HAP-1 (cell line): Measurements from ENCODE around the gene PCSK4.

Experiments
- DNase-seq, 2 experiments: peaks; one replicate each; pipeline ENCODE4 v3.0.0-alpha.2; 2016 to 2020; ENCODE audit warnings: low spot score in 2 of 2
- H3K27me3 ChIP-seq: fragments of 250-450 bp; sonication (Bioruptor Pico); 2 replicates; pipeline ENCODE4 v1.5.1; 2020; ENCODE audit warnings: low read depth, mild to moderate bottlenecking, moderate library complexity
- H3K36me3 ChIP-seq: fragments of 250-450 bp; sonication (Bioruptor Pico); replicated peaks from 2 replicates; pipeline ENCODE4 v1.5.1; 2020; ENCODE audit warnings: mild to moderate bottlenecking
- H3K4me1 ChIP-seq: fragments of 250-450 bp; sonication (Bioruptor Pico); 2 replicates; pipeline ENCODE4 v1.5.1; 2020; ENCODE audit warnings: mild to moderate bottlenecking
- H3K4me3 ChIP-seq: fragments of 250-450 bp; sonication (Bioruptor Pico); 2 replicates; pipeline ENCODE4 v1.5.1; 2020; ENCODE audit warnings: mild to moderate bottlenecking, moderate library complexity
- H3K9me3 ChIP-seq: fragments of 250-450 bp; sonication (Bioruptor Pico); 2 replicates; pipeline ENCODE4 v1.5.1; 2020; ENCODE audit warnings: mild to moderate bottlenecking, moderate library complexity
- in situ Hi-C: fragments of 300-500 bp; cut with MboI; formaldehyde crosslinking; loops from 3 replicates; pipeline ENCODE4 v1.14.3; 2020; ENCODE audit warnings: low sequenced_read_pairs, inconsistent platforms, mixed read lengths

PCSK4 gene

GRCh38 chr19:1457892-1458291 is 32.3 kb downstream of the PCSK4 start:
- Histone ChIP-seq H3K27me3 (peaks cover 19% of the 10 kb centered on the region), H3K4me1 (peaks cover 12% of the 10 kb centered on the region), H3K9me3 (no peaks in the 10 kb centered on the region), H3K36me3 (no peaks in the 10 kb centered on the region; the same call in 1 of the 2 replicates), H3K4me3 (no peak overlapping the region)
- DNase-seq: no peak
- in situ Hi-C loops: no loop called here

- peaks cover 12% of the 10 kb centered on the region for H3K4me1 ChIP-seq
- DNase-seq: peak in 1 of 2 experiments; percentile 47
- H3K4me3 ChIP-seq: no peak overlapping the region
- no peaks in the 10 kb centered on the region for H3K9me3 ChIP-seq
- H3K36me3 ChIP-seq: no peaks in the 10 kb centered on the region; the same call in 1 of the 2 replicates
- in situ Hi-C loops: no loop called here
- peaks cover 26% of the 10 kb centered on the region for H3K27me3 ChIP-seq
Observed at GRCh38 chr19:1457031-1457739, 33.0 kb downstream of the PCSK4 start.

- Histone ChIP-seq H3K27me3 (peaks cover 34% of the 10 kb centered on the region), H3K36me3 (no peaks in the 10 kb centered on the region; the same call in 1 of the 2 replicates), H3K9me3 (no peaks in the 10 kb centered on the region), H3K4me1 (peaks cover 12% of the 10 kb centered on the region), H3K4me3 (no peak overlapping the region)
- in situ Hi-C loops: no loop called here
- DNase-seq: no peak
Observed at GRCh38 chr19:1456121-1456900, 33.8 kb downstream of the PCSK4 start.

- peaks cover 42% of the 10 kb centered on the region for H3K27me3 ChIP-seq
- H3K9me3 ChIP-seq: no peaks in the 10 kb centered on the region
- H3K4me1 ChIP-seq: peaks cover 12% of the 10 kb centered on the region
- in situ Hi-C loops: no loop called here
- no peaks in the 10 kb centered on the region; the same call in 1 of the 2 replicates for H3K36me3 ChIP-seq
- peak; percentile 79 to 97 for DNase-seq
- H3K4me3 ChIP-seq: peak overlapping the region; percentile 6; the same call in 1 of the 2 replicates
Observed at GRCh38 chr19:1455336-1456120, 34.6 kb downstream of the PCSK4 start.

GRCh38 chr19:1455002-1455335 is 35.2 kb downstream of the PCSK4 start:
- peaks cover 12% of the 10 kb centered on the region for H3K4me1 ChIP-seq
- H3K36me3 ChIP-seq: no peaks in the 10 kb centered on the region
- H3K4me3 ChIP-seq: peak overlapping the region; percentile 6; the same call in 1 of the 2 replicates
- DNase-seq: no peak
- H3K9me3 ChIP-seq: no peaks in the 10 kb centered on the region
- H3K27me3 ChIP-seq: peaks cover 48% of the 10 kb centered on the region
- in situ Hi-C loops: no loop called here

GRCh38 chr19:1453525-1454364 is 36.4 kb downstream of the PCSK4 start:
- Histone ChIP-seq H3K27me3 (peaks cover 60% of the 10 kb centered on the region), H3K4me3 (no peak overlapping the region), H3K9me3 (no peaks in the 10 kb centered on the region), H3K4me1 (peaks cover 12% of the 10 kb centered on the region), H3K36me3 (no peaks in the 10 kb centered on the region)
- in situ Hi-C loops: no loop called here
- peak in 1 of 2 experiments; percentile 84 for DNase-seq

GRCh38 chr19:1452802-1453524 is 37.2 kb downstream of the PCSK4 start:
- Histone ChIP-seq H3K4me1 (peaks cover 12% of the 10 kb centered on the region), H3K36me3 (no peaks in the 10 kb centered on the region), H3K9me3 (no peaks in the 10 kb centered on the region), H3K27me3 (peaks cover 64% of the 10 kb centered on the region), H3K4me3 (no peak overlapping the region)
- no peak for DNase-seq
- in situ Hi-C loops: no loop called here

GRCh38 chr19:1451916-1452801 is 38.0 kb downstream of the PCSK4 start:
- no peak for DNase-seq
- H3K36me3 ChIP-seq: no peaks in the 10 kb centered on the region
- H3K27me3 ChIP-seq: peaks cover 72% of the 10 kb centered on the region
- H3K4me1 ChIP-seq: peaks cover 12% of the 10 kb centered on the region
- in situ Hi-C loops: no loop called here
- no peak overlapping the region for H3K4me3 ChIP-seq
- no peaks in the 10 kb centered on the region for H3K9me3 ChIP-seq

- H3K27me3 ChIP-seq: peaks cover 83% of the 10 kb centered on the region
- no peaks in the 10 kb centered on the region for H3K9me3 ChIP-seq
- DNase-seq: no peak
- peaks cover 8% of the 10 kb centered on the region for H3K4me1 ChIP-seq
- H3K36me3 ChIP-seq: no peaks in the 10 kb centered on the region
- in situ Hi-C loops: no loop called here
- H3K4me3 ChIP-seq: no peak overlapping the region
Observed at GRCh38 chr19:1450735-1451731, 39.1 kb downstream of the PCSK4 start.

- Histone ChIP-seq H3K36me3 (no peaks in the 10 kb centered on the region), H3K4me3 (no peak within 1 kb of the TSS), H3K27me3 (peaks cover 77% of the 10 kb centered on the region), H3K9me3 (no peaks in the 10 kb centered on the region), H3K4me1 (peaks cover 8% of the 10 kb centered on the region)
- peak in 1 of 2 experiments; percentile 78 for DNase-seq
- in situ Hi-C loops: no loop called here
Observed at GRCh38 chr19:1449467-1450442, 40.4 kb downstream of the PCSK4 start, which contains the start of gene APC2. Gene APC2 (plus strand): TSS chr19:1450121. CDS start chr19:1453002, 2,881 bp downstream.
